Vagina (tissue), 2 donors: ENCODE data around the gene ST6GAL1.

Experiments used
- CTCF ChIP-seq, 3 experiments: fragments of 450-650 bp in 2 of 3; fragments of 200-600 bp in 1 of 3; sonication (generic) in 1 of 3; IDR thresholded peaks; one replicate each; pipeline ENCODE4 v1.5.1; 2017 to 2019; ENCODE audit warnings: antibody characterized with exemption in 3 of 3, mild to moderate bottlenecking in 2 of 3, moderate library complexity in 2 of 3
- POLR2AphosphoS5 ChIP-seq, 2 donors: sonication (generic); formaldehyde crosslinking; IDR thresholded peaks; one replicate each; pipeline ENCODE4 v1.9.0; 2017; ENCODE audit warnings: antibody characterized with exemption in 2 of 2, mild to moderate bottlenecking in 2 of 2, low read depth in 1 of 2; ENCODE audit not compliant: insufficient read depth in 1 of 2

- TF ChIP-seq CTCF (IDR thresholded peaks at IDR 0.05) (no peak), POLR2AphosphoS5 (IDR thresholded peaks at IDR 0.05; ENCODE audit: insufficient read depth in 1 of 2, low read depth in 1 of 2) (no peak)
Observed at GRCh38 chr3:187073581-187074098, 143.3 kb downstream of the ST6GAL1 start.
